GM19351 (cell line): ENCODE measurements around the gene CHN2.

Source experiments
- ATAC-seq: cut with Tn5 transposase; IDR thresholded peaks from one replicate; pipeline ENCODE4 v1.9.1; 2021; ENCODE audit warnings: mild to moderate bottlenecking, moderate library complexity; ENCODE audit not compliant: unreplicated experiment

The CHN2 gene

GRCh38 chr7:29281782-29282541, 87.4 kb downstream of the CHN2 start:
- no peak for ATAC-seq

- no peak for ATAC-seq
Observed at GRCh38 chr7:29282819-29283414, 88.3 kb downstream of the CHN2 start.

- ATAC-seq, result no peak
Observed at GRCh38 chr7:29284696-29285443, 90.3 kb downstream of the CHN2 start.

- peak; percentile 71 for ATAC-seq
Observed at GRCh38 chr7:29285444-29285793, 90.8 kb downstream of the CHN2 start.

GRCh38 chr7:29285861-29286260, 91.3 kb downstream of the CHN2 start:
- ATAC-seq, result no peak

- ATAC-seq, result no peak
Observed at GRCh38 chr7:29287366-29287765, 92.8 kb downstream of the CHN2 start.

GRCh38 chr7:29288181-29289091, 93.9 kb downstream of the CHN2 start:
- no peak for ATAC-seq

GRCh38 chr7:29289156-29290021, 94.8 kb downstream of the CHN2 start:
- ATAC-seq, result peak; percentile 73

- ATAC-seq, result no peak
Observed at GRCh38 chr7:29290829-29291228, 96.3 kb downstream of the CHN2 start.

- ATAC-seq, result no peak
Observed at GRCh38 chr7:29291723-29292618, 97.4 kb downstream of the CHN2 start.

- no peak for ATAC-seq
Observed at GRCh38 chr7:29292886-29293658, 98.5 kb downstream of the CHN2 start.

- ATAC-seq, result no peak
Observed at GRCh38 chr7:29296421-29296820, 101.8 kb downstream of the CHN2 start.

GRCh38 chr7:29297194-29297890, 102.8 kb downstream of the CHN2 start:
- no peak for ATAC-seq

GRCh38 chr7:29299086-29299485, 104.5 kb downstream of the CHN2 start:
- ATAC-seq, result no peak

GRCh38 chr7:29300026-29300480, 105.5 kb downstream of the CHN2 start:
- no peak for ATAC-seq

- ATAC-seq, result no peak
Observed at GRCh38 chr7:29300649-29301048, 106.1 kb downstream of the CHN2 start.

- no peak for ATAC-seq
Observed at GRCh38 chr7:29302666-29303395, 108.3 kb downstream of the CHN2 start.
